Kidney (tissue), 14 donors: Measurements from ENCODE around the gene OR5A1. TPM values are rescaled to one million over a fixed set of nuclear protein-coding genes. Genes with fewer than 3 reads are reported as not detected.

Experiments used
- DNase-seq, 5 donors: peaks; one replicate each; pipeline ENCODE4 v3.0.0-alpha.2; 2013 to 2020
- FAIRE-seq: peaks from 2 replicates; lab custom pipeline; 2012; peaks lifted over from hg19 to GRCh38; lab: Jason Lieb, UNC
- H3K27ac ChIP-seq, 2 donors: one replicate each; pipeline ENCODE4 v1.7.0; 2013; ENCODE audit warnings: low read depth in 2 of 2, low read length in 2 of 2, inconsistent platforms in 1 of 2
- H3K27me3 ChIP-seq: one replicate; pipeline ENCODE4 v1.7.1; 2013; ENCODE audit warnings: low read length, inconsistent platforms; ENCODE audit not compliant: control insufficient read depth, insufficient read depth
- H3K36me3 ChIP-seq, 3 donors: one replicate each; pipeline versions ENCODE4 v1.7.0 to v1.7.1; 2013; ENCODE audit warnings: low read length in 3 of 3, control low read depth in 1 of 3, inconsistent platforms in 1 of 3; ENCODE audit not compliant: insufficient read depth in 3 of 3, control insufficient read depth in 2 of 3
- H3K4me1 ChIP-seq, 3 donors: one replicate each; pipeline versions ENCODE4 v1.7.0 to v1.7.1; 2013; ENCODE audit warnings: low read length in 3 of 3, inconsistent platforms in 1 of 3, low read depth in 1 of 3; ENCODE audit not compliant: control insufficient read depth in 2 of 3, insufficient read depth in 2 of 3
- H3K4me3 ChIP-seq, 3 donors: one replicate each; pipeline versions ENCODE4 v1.7.0 to v1.8.1; 2013; ENCODE audit warnings: low read length in 3 of 3, control low read depth in 1 of 3, inconsistent platforms in 1 of 3
- H3K9ac ChIP-seq, 3 donors: one replicate each; pipeline versions ENCODE4 v1.7.0 to v1.7.1; 2013; ENCODE audit warnings: low read length in 3 of 3, control low read depth in 1 of 3, inconsistent platforms in 1 of 3
- H3K9me3 ChIP-seq, 3 donors: one replicate each; pipeline versions ENCODE4 v1.7.0 to v1.7.1; 2013; ENCODE audit warnings: low read length in 3 of 3, control low read depth in 1 of 3, inconsistent platforms in 1 of 3; ENCODE audit not compliant: control insufficient read depth in 2 of 3, insufficient read depth in 1 of 3
- intact Hi-C: fragments of 100-400 bp; cut with DNase I; formaldehyde crosslinking; loops from one replicate; pipeline ENCODE4 v1.11.1; 2022
- polyA plus RNA-seq: library from polyadenylated mRNA; stranded (reverse); fragments of 350-450 nt; fragmentation: Illumina TruSeq; extraction: RNeasy Lipid Tissue Mini Kit (QIAGEN cat#74804); gene quantifications from one replicate; pipeline ENCODE4 v1.2.3, GENCODE V29; 2014; ENCODE audit warnings: low read depth, low replicate concordance; ENCODE audit not compliant: insufficient read depth
- total RNA-seq: library from RNA; stranded (reverse); fragmentation: NEBNext Ultra II Directional; extraction: Animal tissue kit (Norgen Biotek cat#: 25700); gene quantifications from one replicate; pipeline ENCODE4 v1.2.1, GENCODE V29; 2021
- TF ChIP-seq, protein P1 (sequence below): IDR thresholded peaks from 3 replicates; pipeline ENCODE4 v1.5.1; 2012; ENCODE audit warnings: mild to moderate bottlenecking, moderate library complexity, borderline replicate concordance; ENCODE audit not compliant: insufficient read depth; ENCODE audit errors: extremely low read depth
- donor health status: control.
- donor health status: control.
- donor health status: control.
- donor health status: control.
- donor health status: control.
- donor health status: DM: yes; HTN: yes; CAD: no.
- donor health status: Normal renal cell carcinoma (clear cell type).

OR5A1 gene
- total and polyA plus RNA-seq, 2 donors from 2014 or later, result not detected

GRCh38 chr11:59416613-59417012 lies 19.7 kb upstream of the OR5A1 start:
- intact Hi-C loops, result no loop called here
- no peak overlapping the region for H3K4me3 ChIP-seq
- no peaks in the 10 kb centered on the region for H3K36me3 ChIP-seq
- H3K27me3 ChIP-seq, result no peaks in the 10 kb centered on the region
- no peaks in the 10 kb centered on the region for H3K4me1 ChIP-seq
- H3K27ac ChIP-seq, result no peak overlapping the region
- H3K9ac ChIP-seq, result no peak overlapping the region
- no peaks in the 10 kb centered on the region for H3K9me3 ChIP-seq
- FAIRE-seq (no peak), DNase-seq (no peak)
- TF ChIP-seq, protein P1, sequence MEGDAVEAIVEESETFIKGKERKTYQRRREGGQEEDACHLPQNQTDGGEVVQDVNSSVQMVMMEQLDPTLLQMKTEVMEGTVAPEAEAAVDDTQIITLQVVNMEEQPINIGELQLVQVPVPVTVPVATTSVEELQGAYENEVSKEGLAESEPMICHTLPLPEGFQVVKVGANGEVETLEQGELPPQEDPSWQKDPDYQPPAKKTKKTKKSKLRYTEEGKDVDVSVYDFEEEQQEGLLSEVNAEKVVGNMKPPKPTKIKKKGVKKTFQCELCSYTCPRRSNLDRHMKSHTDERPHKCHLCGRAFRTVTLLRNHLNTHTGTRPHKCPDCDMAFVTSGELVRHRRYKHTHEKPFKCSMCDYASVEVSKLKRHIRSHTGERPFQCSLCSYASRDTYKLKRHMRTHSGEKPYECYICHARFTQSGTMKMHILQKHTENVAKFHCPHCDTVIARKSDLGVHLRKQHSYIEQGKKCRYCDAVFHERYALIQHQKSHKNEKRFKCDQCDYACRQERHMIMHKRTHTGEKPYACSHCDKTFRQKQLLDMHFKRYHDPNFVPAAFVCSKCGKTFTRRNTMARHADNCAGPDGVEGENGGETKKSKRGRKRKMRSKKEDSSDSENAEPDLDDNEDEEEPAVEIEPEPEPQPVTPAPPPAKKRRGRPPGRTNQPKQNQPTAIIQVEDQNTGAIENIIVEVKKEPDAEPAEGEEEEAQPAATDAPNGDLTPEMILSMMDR, result no peak

DNA sequence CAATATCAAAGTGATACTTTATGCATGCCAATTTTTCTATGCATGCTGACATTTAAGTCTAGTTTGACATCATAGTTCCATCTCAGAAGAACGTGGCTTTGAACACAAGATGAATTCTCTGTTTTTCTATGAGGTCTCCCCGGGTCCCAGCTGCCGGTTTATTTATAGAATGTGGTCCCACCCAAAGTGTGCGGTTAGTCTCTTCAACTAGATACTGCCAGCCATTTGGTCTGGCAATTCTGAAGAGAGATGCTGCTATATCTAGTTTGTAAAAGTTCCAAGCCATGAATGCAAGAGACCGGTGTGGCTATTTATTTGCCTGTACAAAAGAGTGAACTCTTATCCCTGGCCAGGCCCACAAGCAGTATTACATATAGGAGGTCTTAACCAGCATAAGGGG lies 19.2 kb upstream of the OR5A1 start:
- Histone ChIP-seq H3K36me3 (no peaks in the 10 kb centered on the region), H3K9ac (no peak overlapping the region), H3K9me3 (no peaks in the 10 kb centered on the region), H3K27ac (no peak overlapping the region), H3K4me1 (no peaks in the 10 kb centered on the region), H3K27me3 (no peaks in the 10 kb centered on the region), H3K4me3 (no peak overlapping the region)
- FAIRE-seq (no peak), DNase-seq (no peak)
- intact Hi-C loops, result no loop called here
- TF ChIP-seq, protein P1, result no peak

GRCh38 chr11:59418156-59418555 lies 18.1 kb upstream of the OR5A1 start:
- DNase-seq (no peak), FAIRE-seq (no peak)
- Histone ChIP-seq H3K27ac (no peak overlapping the region), H3K36me3 (no peaks in the 10 kb centered on the region), H3K4me1 (no peaks in the 10 kb centered on the region), H3K27me3 (no peaks in the 10 kb centered on the region), H3K4me3 (no peak overlapping the region), H3K9ac (no peak overlapping the region), H3K9me3 (no peaks in the 10 kb centered on the region)
- intact Hi-C loops, result no loop called here
- TF ChIP-seq, protein P1, result no peak

GRCh38 chr11:59423835-59424234 lies 12.4 kb upstream of the OR5A1 start:
- no peaks in the 10 kb centered on the region for H3K9me3 ChIP-seq
- FAIRE-seq (no peak), DNase-seq (no peak)
- no peaks in the 10 kb centered on the region for H3K27me3 ChIP-seq
- H3K27ac ChIP-seq, result no peak overlapping the region
- no peak overlapping the region for H3K9ac ChIP-seq
- intact Hi-C loops, result no loop called here
- TF ChIP-seq, protein P1, result no peak
- no peaks in the 10 kb centered on the region for H3K4me1 ChIP-seq
- no peak overlapping the region for H3K4me3 ChIP-seq
- no peaks in the 10 kb centered on the region for H3K36me3 ChIP-seq
